CD4-positive, alpha-beta T cell (primary cell): Measurements from ENCODE around the gene TMEM204. TPM values are rescaled to one million over a fixed set of nuclear protein-coding genes. Genes with fewer than 3 reads are reported as not detected.

Experiments used
- ATAC-seq: fragments of 200-7000 bp; cut with Tn5 transposase; one replicate; pipeline ENCODE4 v1.10.0; 2022; ENCODE audit warnings: mild to moderate bottlenecking; ENCODE audit not compliant: poor library complexity
- CTCF ChIA-PET: fragments of 350-600 bp; sonication (Branson Sonifier 250); formaldehyde crosslinking; loops from one replicate; lab custom pipeline; 2021; ENCODE audit warnings: antibody characterized with exemption, inconsistent platforms; lab: Charles Lee
- POLR2A ChIA-PET: fragments of 350-600 bp; sonication (Branson Sonifier 250); formaldehyde crosslinking; loops from one replicate; lab custom pipeline; 2021; ENCODE audit warnings: antibody characterized with exemption, inconsistent platforms; lab: Charles Lee
- DNase-seq, 14 experiments: peaks; one replicate each; pipeline ENCODE4 v3.0.0-alpha.2; 2013 to 2020; ENCODE audit warnings: mixed read lengths in 2 of 14
- H3K27ac ChIP-seq, 2 donors: one replicate each; pipeline versions ENCODE4 v1.5.1 to v1.7.0; 2013; ENCODE audit warnings: low read length in 2 of 2, low read depth in 1 of 2, mild to moderate bottlenecking in 1 of 2
- H3K27me3 ChIP-seq, 2 experiments: 1 replicate in 1 of 2; 2 replicates in 1 of 2; pipeline versions ENCODE4 v1.6.1 to v1.7.0; 2013; ENCODE audit warnings: low read length in 2 of 2, control low read depth in 1 of 2, mild to moderate bottlenecking in 1 of 2, moderate library complexity in 1 of 2; ENCODE audit not compliant: insufficient read depth in 2 of 2, control insufficient read depth in 1 of 2
- H3K36me3 ChIP-seq: one replicate; pipeline ENCODE4 v1.6.1; 2013; ENCODE audit warnings: low read length, control low read depth; ENCODE audit not compliant: insufficient read depth
- H3K4me1 ChIP-seq: one replicate; pipeline ENCODE4 v1.6.1; 2013; ENCODE audit warnings: low read length, control low read depth; ENCODE audit not compliant: insufficient read depth
- H3K4me3 ChIP-seq: one replicate; pipeline ENCODE4 v1.5.1; 2013; ENCODE audit warnings: mild to moderate bottlenecking, low read length, moderate library complexity
- H3K9me3 ChIP-seq, 2 experiments: 1 replicate in 1 of 2; 2 replicates in 1 of 2; pipeline versions ENCODE4 v1.6.1 to v1.7.0; 2013; ENCODE audit warnings: low read length in 2 of 2, mild to moderate bottlenecking in 2 of 2, control low read depth in 1 of 2, moderate library complexity in 1 of 2; ENCODE audit not compliant: control insufficient read depth in 1 of 2, insufficient read depth in 1 of 2
- H3K27ac Mint-ChIP-seq: one replicate; pipeline ENCODE4 v1.8.0; 2020; ENCODE audit warnings: mixed read lengths
- H3K27me3 Mint-ChIP-seq: one replicate; pipeline ENCODE4 v1.8.0; 2021; ENCODE audit warnings: mixed read lengths
- H3K36me3 Mint-ChIP-seq: one replicate; pipeline ENCODE4 v1.8.0; 2021; ENCODE audit warnings: low read depth, mixed read lengths
- H3K4me1 Mint-ChIP-seq: one replicate; pipeline ENCODE4 v1.8.0; 2021; ENCODE audit warnings: low read depth, mixed read lengths
- H3K4me3 Mint-ChIP-seq: one replicate; pipeline ENCODE4 v1.8.0; 2020; ENCODE audit warnings: mild to moderate bottlenecking, mixed read lengths
- H3K9me3 Mint-ChIP-seq: one replicate; pipeline ENCODE4 v1.8.0; 2020; ENCODE audit warnings: mixed read lengths
- CTCF ChIP-seq: fragments of 200-600 bp; IDR thresholded peaks from one replicate; pipeline ENCODE4 v1.8.0; 2022; ENCODE audit warnings: antibody characterized with exemption, mild to moderate bottlenecking
- intact Hi-C, 2 experiments: fragments of 100-400 bp; cut with DNase I in 1 of 2; cut with micrococcal nuclease in 1 of 2; formaldehyde crosslinking; loops; one replicate each; pipeline versions ENCODE4 v1.15.1 to v1.9.0; 2023 to 2025; cut with DNase I, micrococcal nuclease
- total RNA-seq, 174 experiments: library from RNA in 2 of 174; stranded (reverse) in 2 of 174; gene quantifications; one replicate each; pipeline ENCODE4 v1.2.3 and lab custom pipeline; 2021 to 2026

Gene TMEM204
- total RNA-seq, 2 experiments from 2014 or later = 20.5 to 22.1 TPM

GRCh38 chr16:1519831-1520230 lies 13.6 kb upstream of the TMEM204 start:
- ATAC-seq = no peak
- no peaks in the 10 kb centered on the region for H3K27me3 Mint-ChIP-seq
- Histone ChIP-seq H3K4me1 (peaks cover under 1% of the 10 kb centered on the region), H3K36me3 (no peaks in the 10 kb centered on the region), H3K4me3 (no peak overlapping the region), H3K27me3 (no peaks in the 10 kb centered on the region), H3K9me3 (no peaks in the 10 kb centered on the region), H3K27ac (no peak overlapping the region)
- no peaks in the 10 kb centered on the region for H3K4me1 Mint-ChIP-seq
- ChIA-PET POLR2A (no interaction called here), CTCF (no interaction called here)
- H3K36me3 Mint-ChIP-seq = peaks cover 3% of the 10 kb centered on the region
- H3K27ac Mint-ChIP-seq = no peak overlapping the region
- intact Hi-C loops = loop anchor here in 1 of 2 experiments (5.0 kb wide), 1 partner anchor 47 kb away; no protein-coding TSS in a partner anchor
- no peak overlapping the region for H3K4me3 Mint-ChIP-seq
- no peak for TF ChIP-seq CTCF
- H3K9me3 Mint-ChIP-seq = no peaks in the 10 kb centered on the region
- DNase-seq = no peak

GRCh38 chr16:1520461-1520860 lies 13.0 kb upstream of the TMEM204 start:
- Histone ChIP-seq H3K27ac (no peak overlapping the region), H3K4me1 (peaks cover 7% of the 10 kb centered on the region), H3K36me3 (no peaks in the 10 kb centered on the region), H3K4me3 (no peak overlapping the region), H3K9me3 (no peaks in the 10 kb centered on the region), H3K27me3 (no peaks in the 10 kb centered on the region)
- ChIA-PET CTCF (interaction anchor here (0.6 kb wide), 1 partner anchor 102 kb away, joined by 3 read pairs; no protein-coding TSS in a partner anchor), POLR2A (no interaction called here)
- DNase-seq = no peak
- intact Hi-C loops = loop anchor here in 1 of 2 experiments (5.0 kb wide), 1 partner anchor 47 kb away; no protein-coding TSS in a partner anchor
- Mint-ChIP-seq H3K4me1 (peaks cover 1% of the 10 kb centered on the region), H3K4me3 (no peak overlapping the region), H3K27me3 (no peaks in the 10 kb centered on the region), H3K9me3 (no peaks in the 10 kb centered on the region), H3K36me3 (peaks cover 3% of the 10 kb centered on the region), H3K27ac (no peak overlapping the region)
- no peak for TF ChIP-seq CTCF
- ATAC-seq = no peak

GRCh38 chr16:1523581-1524245 lies 9.8 kb upstream of the TMEM204 start:
- peaks cover 39% of the 10 kb centered on the region for H3K4me1 ChIP-seq
- H3K9me3 Mint-ChIP-seq = no peaks in the 10 kb centered on the region
- no peaks in the 10 kb centered on the region for H3K9me3 ChIP-seq
- DNase-seq (no peak), ATAC-seq (no peak)
- no peak overlapping the region for H3K4me3 ChIP-seq
- no peak overlapping the region for H3K27ac ChIP-seq
- H3K36me3 ChIP-seq = no peaks in the 10 kb centered on the region
- H3K27me3 Mint-ChIP-seq = no peaks in the 10 kb centered on the region
- ChIA-PET POLR2A (interaction anchor here (1.1 kb wide), 1 partner anchor 9 kb away, joined by 3 read pairs; the partner anchor contains the start of gene TMEM204), CTCF (no interaction called here)
- no peaks in the 10 kb centered on the region for H3K27me3 ChIP-seq
- intact Hi-C loops = loop anchor here in 1 of 2 experiments (5.0 kb wide), 1 partner anchor 44 kb away; no protein-coding TSS in a partner anchor
- no peaks in the 10 kb centered on the region for H3K36me3 Mint-ChIP-seq
- no peak for TF ChIP-seq CTCF
- no peak overlapping the region for H3K4me3 Mint-ChIP-seq
- no peak overlapping the region for H3K27ac Mint-ChIP-seq
- H3K4me1 Mint-ChIP-seq = peaks cover 24% of the 10 kb centered on the region
